Measurements from ENCODE around the gene ZFAND5. TPM values are rescaled to one million over a fixed set of nuclear protein-coding genes. Genes with fewer than 3 reads are reported as not detected.

Gene ZFAND5
- total RNA-seq, 1 donor from 2014 or later, result 97.6 TPM

DNA sequence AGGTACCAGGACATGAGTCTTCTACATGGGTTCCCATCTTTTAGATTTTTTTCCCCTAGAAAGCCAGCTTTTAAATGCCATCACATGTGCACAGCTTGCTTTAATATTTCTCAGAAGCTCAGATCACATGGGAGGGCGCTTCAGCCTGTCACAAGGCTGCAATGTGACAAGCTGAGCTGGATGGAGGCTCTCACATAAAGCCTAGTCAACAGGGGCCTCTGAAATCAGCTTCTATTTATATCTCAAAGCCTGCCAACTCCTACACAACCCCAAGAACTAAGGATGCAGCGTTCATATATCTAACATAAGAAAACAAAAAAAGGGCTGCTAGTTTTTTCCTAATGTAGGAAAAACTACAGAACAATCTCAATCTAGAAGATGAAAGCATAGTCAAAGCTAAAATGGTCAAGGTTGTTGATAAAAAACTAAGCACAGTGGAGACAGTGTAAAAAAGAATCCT, 2.3 kb downstream of the ZFAND5 start:
- ATAC-seq, result no peak

DNA sequence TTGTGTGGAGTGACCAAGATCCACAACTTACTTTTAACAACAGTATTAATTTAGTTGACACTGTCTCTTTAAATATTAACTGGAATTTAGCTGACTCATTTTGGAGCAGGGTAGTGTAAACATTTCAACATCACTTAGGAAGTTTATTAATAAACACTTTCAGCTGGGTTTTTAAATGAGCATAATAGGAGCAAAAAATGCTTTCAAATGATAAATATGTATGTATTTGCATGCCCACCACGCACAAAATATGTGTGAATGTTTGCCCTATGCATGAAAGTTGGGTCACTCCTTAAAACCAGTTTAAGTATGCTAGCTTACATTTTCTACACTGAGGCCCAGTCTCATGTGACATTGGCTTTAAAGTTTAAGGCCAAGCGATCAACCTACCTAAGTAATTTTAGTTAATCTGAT, 2.9 kb downstream of the ZFAND5 start:
- ATAC-seq, result no peak

DNA sequence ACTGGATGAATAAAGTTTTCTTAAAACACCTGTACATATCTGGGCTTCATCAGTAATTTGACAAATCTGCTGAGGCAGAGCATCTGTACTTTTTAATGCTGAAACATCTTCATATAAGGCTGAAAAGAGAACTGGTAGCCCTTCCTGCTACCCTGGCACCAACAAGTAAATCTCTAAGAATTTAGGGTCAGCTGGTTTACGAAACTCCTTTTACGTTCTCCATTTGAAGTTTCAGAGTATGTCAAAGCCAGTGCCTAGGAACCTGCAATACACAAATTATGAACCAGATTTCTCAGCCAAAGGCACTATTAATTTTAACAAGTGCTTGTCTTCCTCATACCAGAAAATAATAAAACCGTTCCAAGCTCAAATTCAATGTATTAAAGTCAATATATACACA, 3.8 kb downstream of the ZFAND5 start:
- ATAC-seq, result no peak

DNA sequence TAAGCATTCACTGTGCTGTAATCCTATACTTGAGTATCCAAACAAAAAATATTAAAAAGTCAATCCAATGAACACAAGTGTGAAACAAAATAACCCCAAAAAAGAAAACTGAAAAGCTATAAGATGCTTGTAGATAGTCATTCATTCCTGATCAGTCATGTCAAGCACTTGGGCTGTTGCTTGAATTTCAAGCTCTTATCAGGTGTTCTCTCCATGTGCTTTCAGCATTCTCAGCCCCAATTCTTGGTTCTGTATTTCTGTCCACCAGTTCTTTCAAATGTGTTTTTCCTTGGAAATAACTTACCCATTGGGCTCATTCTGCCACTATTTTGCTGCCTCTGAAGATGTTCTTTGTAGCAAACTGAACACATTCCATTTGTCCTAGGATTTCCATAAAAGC, 4.7 kb downstream of the ZFAND5 start:
- no peak for ATAC-seq

DNA sequence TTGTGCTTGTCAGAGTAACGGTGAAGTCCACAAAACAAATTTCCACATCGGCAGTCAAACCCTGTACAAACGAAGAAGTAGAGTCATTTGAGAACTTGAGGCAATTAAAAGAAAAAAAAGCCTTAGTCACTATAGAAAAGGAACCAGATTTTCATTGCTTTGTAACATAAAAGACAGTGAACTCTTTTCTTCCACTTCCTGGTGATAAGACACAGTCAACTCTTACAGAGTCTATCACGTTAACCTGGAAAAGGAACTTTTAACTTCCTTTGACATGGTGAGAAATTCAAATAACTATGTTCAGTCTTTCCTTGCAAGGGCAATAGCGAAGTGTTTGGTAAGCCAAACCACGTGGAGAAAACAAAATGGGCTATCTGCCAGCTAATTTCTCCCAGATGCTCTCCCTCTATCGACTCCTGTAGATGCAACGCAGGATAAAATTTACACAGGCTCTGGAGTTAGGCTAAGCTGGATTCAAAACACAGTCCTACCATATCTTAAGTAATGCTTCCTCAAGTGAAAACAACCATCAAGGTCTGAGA, 8.9 kb downstream of the ZFAND5 start:
- no peak for ATAC-seq

DNA sequence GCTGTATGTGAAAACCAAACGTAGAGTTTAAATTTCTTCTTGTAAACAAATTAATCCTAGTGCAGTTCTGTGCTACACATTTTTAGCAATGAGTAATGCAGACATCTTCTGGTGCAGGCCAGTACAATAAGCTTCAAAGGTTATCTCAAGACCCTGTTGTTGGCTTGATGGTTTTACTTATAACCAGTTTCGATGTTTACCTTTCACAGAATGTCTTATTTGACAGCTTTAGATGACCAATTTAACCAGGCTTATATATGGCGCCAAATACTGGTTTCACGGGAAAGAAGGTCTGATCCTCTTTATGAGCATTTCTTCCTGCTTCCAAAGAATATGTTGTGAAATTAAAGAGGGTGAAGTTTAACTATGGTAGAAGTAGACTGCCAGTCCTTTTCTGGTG, 9.9 kb downstream of the ZFAND5 start:
- no peak for ATAC-seq

DNA sequence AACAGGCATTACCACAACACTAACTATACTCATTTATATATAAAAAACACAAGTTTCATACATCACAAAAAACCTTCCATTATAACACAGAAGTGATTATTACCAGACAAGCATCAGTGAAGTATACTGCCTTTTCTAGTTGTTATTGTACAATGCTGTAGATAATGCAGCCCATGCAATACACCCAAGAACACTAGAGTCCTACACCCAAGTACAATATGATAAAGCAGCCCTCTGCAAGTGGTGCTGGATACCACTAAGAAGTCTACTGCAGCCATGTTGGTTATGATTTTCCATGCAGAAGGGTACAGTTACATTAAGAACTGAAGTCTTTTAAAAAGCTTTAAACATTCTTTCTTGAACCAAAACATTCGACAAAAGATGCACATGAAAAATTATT, 10.3 kb downstream of the ZFAND5 start:
- no peak for ATAC-seq

DNA sequence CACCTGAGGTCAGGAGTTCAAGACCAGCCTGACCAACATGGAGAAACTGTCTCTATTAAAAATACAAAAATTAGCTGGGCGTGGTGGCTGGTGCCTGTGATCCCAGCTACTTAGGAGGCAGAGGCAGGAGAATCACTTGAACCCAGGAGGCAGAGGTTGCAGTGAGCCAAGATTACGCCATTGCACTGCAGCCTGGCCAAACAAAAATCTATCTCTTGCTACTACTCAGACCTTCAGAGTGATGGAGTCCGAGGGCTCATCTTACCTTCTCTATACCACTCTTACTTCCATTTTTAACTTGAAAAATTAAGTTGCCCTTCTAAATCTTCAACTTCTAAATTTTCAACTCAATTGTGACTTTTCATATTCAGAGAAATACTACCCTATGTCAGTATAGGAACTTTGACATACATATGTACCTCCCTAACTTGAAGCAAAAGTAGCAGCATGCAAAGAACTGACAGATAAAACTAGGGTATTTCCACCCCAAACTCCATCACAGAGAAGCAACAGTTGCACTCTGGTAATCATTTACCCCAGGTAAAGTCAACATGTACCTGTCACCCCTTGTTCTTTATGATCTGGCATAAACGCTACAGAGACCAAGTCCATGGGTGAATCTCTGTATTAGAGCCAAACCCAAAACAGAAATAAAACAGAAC, 11.4 kb downstream of the ZFAND5 start:
- peak; percentile 3 for ATAC-seq

DNA sequence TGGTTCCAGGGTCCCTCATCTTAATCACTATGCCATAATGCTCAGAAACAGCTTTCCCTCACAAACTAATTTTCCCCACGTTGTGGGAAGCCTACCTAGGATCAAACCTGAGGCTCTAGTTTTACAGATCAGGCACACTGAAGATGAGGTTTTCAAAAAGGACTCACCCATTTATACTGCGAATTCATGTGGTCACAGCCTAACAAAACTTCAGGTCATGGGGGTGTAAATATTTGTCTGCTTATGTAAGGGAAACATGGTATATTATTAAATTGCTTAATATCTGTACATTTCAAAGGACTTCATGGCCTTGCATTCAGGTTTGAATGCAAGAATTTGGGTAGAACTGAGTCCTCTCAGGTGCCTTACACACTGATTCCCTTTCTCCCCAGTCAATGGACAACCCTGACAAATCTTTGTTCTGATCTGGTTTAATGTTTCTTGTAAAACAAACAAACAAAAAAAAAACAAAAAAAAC, 12.1 kb downstream of the ZFAND5 start:
- peak; percentile 5 for ATAC-seq

DNA sequence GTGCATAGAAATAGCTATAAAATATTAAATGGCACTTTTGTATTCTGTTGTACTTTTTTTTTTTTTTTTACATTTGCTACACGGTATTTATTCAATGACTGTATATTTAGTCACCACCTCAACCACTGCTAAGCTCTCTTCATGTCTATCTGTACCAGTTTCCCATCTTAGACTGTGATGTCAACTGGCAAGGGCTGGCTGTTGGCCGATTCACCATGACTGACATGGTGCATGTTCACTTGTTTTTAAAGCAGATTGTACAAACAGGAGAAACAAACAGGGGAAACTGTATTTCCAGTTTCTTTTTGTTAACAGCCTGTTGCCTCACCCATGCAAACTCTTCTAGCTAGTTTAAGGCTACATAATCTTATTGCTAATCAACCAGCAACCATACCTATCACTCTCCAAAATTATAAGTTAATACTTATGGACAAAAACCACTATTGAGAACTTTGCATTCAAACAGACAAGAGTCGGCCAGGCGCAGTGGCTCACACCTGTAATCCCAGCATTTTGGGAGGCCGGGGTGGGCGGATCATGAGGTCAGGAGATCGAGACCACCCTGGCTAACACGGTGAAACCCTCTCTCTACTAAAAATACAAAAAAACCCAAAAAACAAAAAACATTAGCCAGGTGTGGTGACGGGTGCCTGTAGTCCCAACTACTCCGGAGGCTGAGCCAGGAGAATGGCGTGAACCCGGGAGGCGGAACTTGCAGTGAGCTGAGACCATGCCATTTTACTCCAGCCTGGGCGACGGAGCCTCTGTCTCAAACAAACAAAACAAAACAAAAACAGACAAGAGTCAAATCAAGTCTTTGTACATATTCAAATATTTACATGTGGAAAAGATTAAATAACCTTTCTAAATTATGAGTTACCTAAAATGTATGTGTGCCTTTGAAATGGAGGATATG, 13.2 kb downstream of the ZFAND5 start:
- ATAC-seq, result peak; percentile 68

DNA sequence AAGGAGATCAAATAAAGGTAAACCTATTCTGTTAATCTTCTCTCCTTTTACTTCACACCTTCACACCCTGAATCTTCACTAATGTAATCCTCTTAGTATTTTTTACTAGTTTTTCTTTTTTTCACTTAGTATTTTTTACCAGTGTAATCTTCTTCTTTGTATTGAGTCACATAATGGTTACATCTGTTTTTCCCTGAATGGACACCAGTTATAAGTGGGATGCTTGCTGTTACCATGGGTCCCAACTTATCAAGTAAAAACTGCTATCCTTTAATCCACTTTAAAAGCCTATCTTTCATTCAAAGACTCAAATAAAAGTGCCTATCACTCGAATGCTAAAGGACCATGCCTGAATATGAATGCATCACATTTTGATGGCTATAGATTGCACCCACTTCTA, 15.1 kb downstream of the ZFAND5 start:
- no peak for ATAC-seq

DNA sequence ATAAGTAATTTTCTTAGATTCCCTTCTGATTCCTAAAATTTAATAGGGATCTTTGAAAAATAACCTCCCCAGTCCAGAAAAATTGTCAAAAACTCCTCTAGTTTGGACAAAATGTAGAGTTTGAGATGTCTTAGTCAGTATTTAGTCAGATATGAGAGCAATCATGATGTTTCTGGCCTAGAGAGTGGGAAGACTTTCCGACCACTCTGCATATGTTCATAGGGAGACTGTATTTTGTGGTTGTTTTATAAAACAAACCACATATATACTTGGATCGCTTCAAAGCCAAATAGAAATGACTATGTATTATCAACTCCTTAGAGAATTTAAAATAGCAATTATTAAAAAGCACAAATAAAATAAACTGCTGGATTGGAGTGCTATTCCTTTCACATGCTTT, 15.8 kb downstream of the ZFAND5 start:
- no peak for ATAC-seq

DNA sequence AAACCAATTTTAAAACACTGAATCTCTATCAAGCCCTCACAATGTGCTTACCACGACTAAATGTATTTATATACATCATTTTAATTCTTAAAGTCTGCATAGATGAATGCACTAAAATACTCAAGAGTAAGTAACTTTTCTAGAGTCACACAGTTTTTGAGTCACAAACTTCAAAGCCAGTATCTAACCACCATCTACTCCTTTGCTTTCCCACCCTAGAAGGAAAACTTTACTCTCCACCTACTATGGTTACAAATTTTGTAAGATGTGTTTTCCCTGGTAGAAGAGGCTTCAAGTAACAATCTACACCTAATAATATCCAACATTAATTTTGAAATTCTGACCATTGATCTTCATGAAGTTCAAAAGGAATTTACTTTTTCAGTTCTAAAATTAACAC, 18.7 kb downstream of the ZFAND5 start:
- ATAC-seq, result no peak

DNA sequence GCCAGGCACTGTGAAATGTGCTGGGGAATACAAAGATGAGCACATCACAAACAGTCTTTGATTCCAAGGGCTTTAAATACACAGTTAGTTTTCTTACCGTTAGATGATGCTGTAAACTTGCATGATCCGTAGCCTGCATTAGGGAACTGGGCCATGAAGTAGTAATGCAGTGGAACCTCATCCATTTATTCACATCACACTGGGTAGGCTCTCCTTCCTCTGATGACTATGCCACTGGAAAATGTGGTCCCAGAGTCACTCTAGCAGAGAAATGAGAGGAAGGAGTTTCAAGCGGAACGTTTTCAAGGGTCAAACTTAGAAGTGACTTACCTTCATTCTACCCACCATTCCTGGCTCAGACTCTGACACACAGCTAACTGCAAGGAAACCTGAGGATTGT, 26.4 kb downstream of the ZFAND5 start:
- ATAC-seq, result no peak

DNA sequence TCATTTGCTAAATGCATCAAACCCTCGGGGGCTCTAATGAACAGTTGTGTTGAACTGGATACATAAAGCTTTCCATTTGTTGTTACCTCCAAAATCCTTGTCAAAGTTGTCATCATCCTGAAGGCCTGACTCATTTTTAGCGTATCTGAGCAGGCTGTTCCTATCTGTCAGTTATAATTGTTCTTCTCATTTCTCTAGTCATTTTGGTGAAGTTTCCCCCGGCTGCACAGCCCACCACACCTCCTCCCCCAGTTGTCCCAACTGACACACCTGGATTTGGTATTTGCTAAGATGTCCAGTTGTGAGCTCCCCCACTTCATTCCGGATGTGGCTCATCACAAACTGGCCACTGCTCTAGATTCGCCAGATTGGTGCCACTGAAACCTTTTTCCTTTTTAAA, 27.7 kb downstream of the ZFAND5 start:
- ATAC-seq, result no peak

DNA sequence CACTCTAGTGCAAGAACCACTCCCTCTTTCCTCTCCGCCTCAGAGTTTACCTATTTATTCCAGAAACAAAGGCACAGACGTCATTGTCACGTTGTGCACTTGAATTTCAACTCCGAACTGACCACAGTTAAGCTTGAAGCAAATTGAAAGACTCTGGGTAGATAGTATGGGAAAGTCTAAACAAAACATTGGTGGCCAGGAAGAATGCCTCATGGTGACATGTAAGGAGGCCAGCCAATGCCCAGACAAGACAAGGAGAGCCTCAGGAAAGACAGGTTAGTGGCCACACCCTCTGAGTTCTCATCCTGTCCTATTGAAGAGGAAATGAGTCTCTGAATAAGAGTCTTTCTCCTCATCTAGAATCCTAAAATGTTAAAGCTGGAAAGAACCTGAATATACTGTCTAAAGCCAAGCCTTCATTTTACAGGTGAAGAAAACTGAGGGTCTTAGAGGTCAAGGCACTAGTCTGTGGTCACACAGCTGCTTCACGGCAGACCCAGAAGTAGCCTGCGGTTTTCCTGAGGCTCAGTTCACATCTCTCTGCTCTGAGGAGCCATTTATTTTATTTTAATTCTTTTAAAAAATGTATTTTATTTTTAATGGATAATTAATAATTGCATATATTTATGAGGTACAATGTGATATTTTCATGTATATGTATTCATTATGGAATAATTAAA, 30.2 kb downstream of the ZFAND5 start:
- peak; percentile 96 for ATAC-seq

DNA sequence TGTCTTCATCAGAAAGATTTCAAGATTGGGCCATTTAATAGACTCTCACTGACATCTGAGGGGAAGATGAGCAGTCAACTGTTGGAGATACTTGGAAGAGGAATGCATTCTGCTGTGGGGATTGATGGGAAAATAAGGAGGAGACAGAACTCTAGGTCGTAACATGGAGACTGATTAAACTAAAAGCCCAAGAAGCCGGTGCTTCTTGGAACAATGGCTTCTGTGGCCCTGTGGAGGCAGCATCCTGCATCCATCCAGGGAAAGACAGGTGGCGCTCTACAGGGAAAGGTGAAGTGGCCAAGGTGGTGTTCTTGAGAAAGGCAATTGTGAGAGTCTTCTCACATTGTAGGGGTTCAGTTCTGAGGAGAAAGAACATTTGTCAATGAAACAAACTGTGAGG, 31.3 kb downstream of the ZFAND5 start:
- ATAC-seq, result no peak

DNA sequence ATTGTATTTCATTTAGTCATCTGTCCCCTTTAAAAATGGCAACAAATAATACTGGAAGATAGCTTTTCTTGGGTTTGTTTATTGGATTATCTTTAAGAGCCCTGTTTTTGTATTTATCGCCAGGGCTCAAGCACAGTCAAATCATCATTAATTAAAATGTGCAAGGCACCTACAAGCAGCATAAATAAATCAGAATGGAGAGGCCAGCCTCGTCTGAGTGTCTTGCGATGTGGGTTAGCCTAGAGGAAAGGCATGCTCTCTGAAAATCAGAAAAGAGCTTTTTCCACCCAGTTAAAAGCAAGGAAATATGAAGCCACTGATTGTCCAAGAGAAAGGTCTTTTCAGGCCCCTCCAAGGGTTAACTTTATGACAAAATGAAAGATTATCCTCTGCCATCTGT, 31.8 kb downstream of the ZFAND5 start:
- no peak for ATAC-seq

DNA sequence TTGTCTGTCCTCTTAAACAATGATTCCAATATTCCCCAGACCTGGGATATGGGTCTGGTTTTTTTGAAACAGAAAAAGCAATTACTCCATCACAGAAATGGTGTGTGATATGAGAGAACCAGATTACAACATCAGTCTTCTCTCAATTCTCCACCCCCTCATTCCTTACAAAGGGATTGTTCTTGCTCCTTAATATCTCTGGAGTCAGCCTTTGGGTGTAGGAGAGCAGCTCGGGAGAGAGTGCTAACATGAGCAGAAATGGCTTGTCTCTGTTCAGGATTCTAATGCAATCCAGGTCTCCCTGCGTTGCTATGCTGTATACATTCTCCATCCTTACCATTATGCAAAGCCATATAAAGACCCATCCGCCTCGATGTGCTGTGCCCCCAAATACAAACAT, 32.7 kb downstream of the ZFAND5 start:
- ATAC-seq, result no peak

DNA sequence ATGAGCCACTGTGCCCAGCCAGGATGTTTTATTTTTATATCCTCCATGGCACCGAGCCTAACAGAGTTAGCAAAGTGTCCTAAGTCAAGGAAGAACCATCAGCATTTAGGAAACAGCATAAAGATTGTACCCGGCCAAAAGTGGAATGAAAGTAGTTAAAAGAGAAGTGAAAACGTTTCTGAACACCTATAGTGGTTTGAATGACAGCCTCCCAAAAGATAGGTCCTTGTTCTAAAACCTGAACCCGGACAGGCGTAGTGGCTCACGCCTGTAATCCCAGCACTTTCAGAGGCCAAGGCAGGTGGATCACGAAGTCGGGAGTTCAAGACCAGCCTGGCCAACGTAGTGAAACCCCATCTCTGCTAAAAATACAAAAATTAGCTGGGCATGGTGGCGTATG, 37.4 kb downstream of the ZFAND5 start:
- no peak for ATAC-seq

DNA sequence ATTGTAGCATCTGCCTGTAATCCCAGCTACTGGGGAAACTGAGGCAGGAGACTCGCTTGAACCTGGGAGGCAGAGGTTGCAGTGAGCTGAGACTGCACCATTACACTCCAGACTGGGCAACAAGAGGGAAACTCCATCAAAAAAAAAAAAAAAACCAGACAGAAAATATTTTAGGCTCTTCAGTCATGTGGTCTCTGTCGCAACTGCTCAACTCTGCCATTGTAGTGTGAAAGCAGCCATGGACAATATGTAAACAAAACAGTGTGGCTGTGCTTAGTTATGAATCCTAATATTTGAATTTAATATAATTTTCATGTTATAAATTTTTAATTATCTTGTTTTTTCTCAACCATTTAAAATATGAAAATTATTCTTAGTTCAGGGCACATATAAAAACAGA, 38.4 kb downstream of the ZFAND5 start:
- no peak for ATAC-seq

DNA sequence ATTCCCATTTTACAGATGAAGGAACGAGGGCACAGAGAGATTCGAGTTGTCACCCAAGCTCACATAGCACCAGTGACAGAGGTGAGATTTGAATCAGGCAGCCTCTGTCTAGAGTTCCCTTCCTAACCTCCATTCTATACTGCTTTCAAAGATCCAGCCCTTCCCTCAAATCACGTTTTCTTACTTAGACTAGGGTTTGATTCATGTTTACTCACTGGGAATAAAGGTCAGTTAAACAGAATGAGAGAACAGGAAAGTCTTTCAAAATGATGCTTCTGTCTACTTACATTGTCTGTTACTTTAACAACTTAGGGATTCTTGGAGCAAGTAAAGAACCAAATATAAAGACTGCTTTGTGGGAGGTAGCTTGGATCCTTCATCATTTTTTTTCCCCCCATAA, 40.0 kb downstream of the ZFAND5 start:
- ATAC-seq, result no peak

DNA sequence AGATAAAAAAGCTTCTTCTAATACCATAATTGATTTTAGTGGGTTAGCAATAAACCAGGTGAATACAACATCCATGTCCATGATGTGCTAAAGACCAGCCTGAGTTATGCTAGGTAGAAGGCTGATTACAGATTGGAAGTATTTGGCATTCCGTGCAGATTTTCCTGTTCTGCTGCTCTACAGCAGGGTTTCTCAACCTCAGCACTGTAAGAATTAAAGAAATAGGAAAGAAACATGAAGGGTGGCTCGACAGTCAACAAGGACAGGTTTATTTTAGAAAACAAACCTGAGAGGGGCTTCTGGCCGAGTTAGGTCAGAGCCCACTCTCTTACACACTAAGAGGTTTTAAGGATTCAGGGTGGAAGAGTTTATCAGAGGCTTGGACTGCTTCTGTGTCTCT, 42.3 kb downstream of the ZFAND5 start:
- ATAC-seq, result peak; percentile 59

Measured in esophagus mucosa (tissue), 1 donor.